HK-2 (cell line): ENCODE results near the gene CCDC85C.

ENCODE experiments used
- DNase-seq: peaks from one replicate; pipeline ENCODE4 v3.0.0-alpha.2; 2018; ENCODE audit not compliant: unreplicated experiment

Gene CCDC85C

GRCh38 chr14:99475660-99476059 is 128.3 kb downstream of the CCDC85C start:
- no peak for DNase-seq

DNA sequence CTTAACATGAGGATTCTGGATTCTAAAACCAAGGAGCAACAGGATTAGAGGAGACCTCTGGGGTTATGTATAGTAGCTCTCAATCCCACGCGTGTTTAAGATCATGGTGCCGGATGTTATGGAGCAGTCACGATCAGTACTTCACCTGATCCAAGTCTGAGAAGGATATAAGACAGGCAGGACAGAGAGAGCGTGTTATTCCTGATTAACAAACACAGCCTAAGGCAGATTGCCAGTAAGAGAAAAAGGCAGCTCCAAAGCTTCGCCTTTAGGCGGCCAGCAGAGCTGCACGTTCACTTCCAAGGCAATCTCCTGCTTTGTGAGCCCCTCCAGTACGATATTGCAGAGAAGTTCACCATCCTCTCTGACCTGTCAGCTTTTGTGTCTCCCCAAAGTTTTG is 128.8 kb downstream of the CCDC85C start:
- no peak for DNase-seq

- DNase-seq: no peak
Measured at GRCh38 chr14:99473458-99473857, 130.5 kb downstream of the CCDC85C start.

- DNase-seq: no peak
Measured at GRCh38 chr14:99472937-99473336, 131.1 kb downstream of the CCDC85C start.

DNA sequence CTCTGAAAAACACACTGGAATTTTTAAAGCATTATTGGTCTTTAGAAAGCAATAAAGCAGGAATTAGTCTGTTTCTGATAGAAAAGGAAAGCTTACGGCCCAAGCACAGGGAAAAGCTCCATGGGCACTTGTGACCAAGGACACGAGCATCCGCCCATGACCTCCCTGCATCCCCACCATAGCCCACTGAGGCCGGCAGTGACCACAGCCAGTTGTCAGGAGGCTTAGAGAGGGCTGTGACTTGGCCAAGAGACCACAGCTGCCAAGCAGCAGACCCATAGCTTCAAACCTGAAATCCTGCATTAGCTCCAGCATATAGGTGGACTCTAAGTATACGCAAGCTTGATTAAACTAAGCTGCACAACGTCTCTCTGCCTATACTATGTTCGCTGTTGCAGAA is 132.3 kb downstream of the CCDC85C start:
- DNase-seq: no peak

GRCh38 chr14:99468836-99469592 is 135.0 kb downstream of the CCDC85C start:
- DNase-seq: no peak

- DNase-seq: no peak
Measured at GRCh38 chr14:99468081-99468480, 135.9 kb downstream of the CCDC85C start.

GRCh38 chr14:99467336-99468078 is 136.5 kb downstream of the CCDC85C start:
- DNase-seq: no peak

GRCh38 chr14:99466758-99467157 is 137.2 kb downstream of the CCDC85C start:
- no peak for DNase-seq

GRCh38 chr14:99465288-99465687 is 138.7 kb downstream of the CCDC85C start:
- DNase-seq: no peak

- no peak for DNase-seq
Measured at GRCh38 chr14:99463974-99464373, 140.0 kb downstream of the CCDC85C start.

GRCh38 chr14:99462210-99462609 is 141.8 kb downstream of the CCDC85C start:
- no peak for DNase-seq

GRCh38 chr14:99461411-99462085 is 142.5 kb downstream of the CCDC85C start:
- DNase-seq: no peak

DNA sequence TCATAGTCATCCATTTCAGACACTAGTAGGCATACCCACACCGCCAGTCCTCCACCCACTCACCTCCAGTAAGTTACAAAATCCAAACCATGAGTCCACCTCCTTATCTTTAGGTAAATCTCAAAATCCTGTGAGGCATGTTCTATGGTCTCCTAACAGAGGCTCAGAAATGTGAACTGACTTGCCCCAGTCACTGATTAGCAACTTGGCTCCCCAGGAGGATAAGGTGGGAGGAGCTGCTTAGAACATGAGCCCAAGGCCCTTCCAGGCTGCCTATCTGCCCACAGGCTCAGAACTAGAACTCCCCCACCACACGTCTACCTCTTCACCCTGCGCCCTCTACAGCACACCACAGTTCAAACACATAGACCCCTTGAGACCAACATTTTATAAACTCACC is 143.2 kb downstream of the CCDC85C start:
- no peak for DNase-seq

DNA sequence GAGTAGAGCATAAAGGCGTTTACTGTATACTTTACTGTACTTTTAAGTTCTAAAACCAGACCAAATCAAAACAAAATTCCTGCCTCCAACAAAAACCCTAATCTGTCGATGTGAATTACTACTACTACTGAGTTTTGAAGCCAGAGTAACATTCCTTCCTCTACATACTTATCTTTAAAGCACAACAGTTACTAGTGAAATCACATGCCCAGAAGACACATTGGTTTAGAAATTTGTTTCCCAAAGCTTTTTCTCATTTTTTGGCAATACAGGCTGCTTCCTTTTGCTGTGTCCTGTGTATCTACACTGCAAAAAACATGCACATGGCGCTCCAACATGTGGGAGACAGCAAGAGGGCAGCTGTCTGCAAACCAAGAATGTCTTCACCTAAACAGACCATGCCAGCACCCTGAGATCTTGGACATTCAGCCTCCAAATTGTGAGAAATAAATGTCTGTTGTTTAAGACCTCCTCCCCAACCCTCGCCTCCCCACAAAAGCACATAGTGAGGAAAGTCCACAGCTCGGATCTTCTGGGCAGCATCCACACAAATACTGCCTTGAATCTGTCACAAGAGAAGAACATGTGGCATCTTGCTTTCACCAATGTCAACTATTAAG is 144.4 kb downstream of the CCDC85C start:
- no peak for DNase-seq

DNA sequence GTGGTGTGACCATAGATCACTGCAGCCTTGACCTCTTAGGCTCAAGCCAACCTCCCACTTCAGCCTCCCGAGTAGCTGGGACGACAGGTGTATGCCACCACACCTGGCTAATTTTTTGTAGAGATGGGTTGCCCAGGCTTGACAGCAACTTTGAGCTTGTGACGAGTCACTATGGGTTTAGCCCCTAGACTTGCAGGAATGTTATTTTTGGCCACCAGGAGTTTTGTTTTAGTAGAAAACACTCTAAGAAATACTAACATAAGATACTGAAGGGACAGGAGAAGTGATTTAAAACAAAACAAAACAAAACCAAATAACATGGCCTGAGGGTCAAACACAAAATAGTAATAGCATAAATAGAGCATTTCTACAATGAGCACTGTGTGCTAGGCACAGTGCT is 149.8 kb downstream of the CCDC85C start:
- DNase-seq: no peak

DNA sequence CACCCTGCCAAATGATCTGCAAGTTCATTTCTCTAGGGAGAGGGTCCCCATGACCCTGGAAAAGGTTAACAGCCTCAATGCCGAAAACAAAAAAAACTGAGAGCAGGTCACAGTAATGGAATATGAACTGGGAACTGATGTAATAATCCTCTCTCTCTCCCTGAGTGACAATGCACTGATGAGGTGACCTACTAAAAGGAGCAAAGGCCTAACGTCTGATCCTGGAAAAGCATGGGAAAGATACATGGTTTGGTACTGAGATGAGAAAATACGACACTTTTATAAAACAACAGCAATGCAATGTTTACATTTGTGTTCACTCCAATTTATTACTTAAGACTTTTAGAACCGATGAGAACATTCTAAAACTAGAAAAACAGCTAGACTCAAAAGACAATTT is 151.0 kb downstream of the CCDC85C start:
- no peak for DNase-seq

DNA sequence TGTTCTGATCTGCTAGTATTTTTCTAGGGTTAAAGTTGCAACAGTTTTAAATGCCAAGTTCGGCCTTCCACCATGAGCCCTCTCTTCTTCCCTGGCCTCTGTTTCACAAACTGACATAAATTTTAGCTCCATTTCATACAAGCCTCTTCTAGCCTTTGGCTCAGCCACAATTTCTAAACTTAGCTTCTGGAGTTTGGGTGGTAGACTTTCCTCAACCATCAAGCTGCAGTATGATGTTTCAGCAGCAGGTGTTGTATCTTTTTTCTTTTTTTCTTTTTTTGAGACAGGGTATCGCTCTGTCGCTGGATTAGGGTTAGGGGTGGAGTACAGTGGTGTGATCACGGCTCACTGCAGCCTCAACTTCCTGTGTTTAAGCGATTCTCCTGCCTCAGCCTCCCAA is 152.8 kb downstream of the CCDC85C start:
- no peak for DNase-seq

DNA sequence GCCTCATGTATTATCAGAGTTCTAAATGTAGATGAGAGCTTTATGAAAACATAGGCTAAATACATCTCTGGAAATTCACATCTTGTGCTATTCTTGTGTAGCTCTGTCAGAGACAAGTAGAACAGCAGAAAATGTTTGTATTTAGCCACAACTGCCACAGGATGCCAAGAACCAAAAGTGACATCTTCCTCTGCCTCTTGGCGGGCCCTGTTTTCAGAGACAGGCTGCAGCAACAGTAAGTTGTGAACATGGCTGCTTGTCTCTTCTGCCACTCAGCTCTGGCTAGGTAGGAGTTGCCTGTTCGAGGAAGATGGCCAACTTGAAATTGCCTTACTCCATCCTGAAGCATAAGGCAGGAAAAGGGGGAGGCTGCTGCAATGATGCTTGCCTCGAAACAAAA is 153.7 kb downstream of the CCDC85C start:
- no peak for DNase-seq
